Activated naive CD8-positive, alpha-beta T cell treated with anti-CD3 and anti-CD28 coated beads, Interleukin-2, amount 50 U/mL, for 24 hours (primary cell): Measurements from ENCODE around the gene SDF4.

ENCODE experiments used
- ATAC-seq: fragments of 150-1000 bp; cut with Tn5 transposase; one replicate; pipeline ENCODE4 v1.10.0; 2021
- DNase-seq: peaks from one replicate; pipeline ENCODE4 v3.0.0; 2021
- H3K27ac Mint-ChIP-seq: one replicate; pipeline ENCODE4 v1.8.0; 2021; ENCODE audit warnings: mild to moderate bottlenecking, mixed read lengths
- H3K27me3 Mint-ChIP-seq: one replicate; pipeline ENCODE4 v1.8.0; 2021; ENCODE audit warnings: mixed read lengths
- H3K36me3 Mint-ChIP-seq: one replicate; pipeline ENCODE4 v1.8.0; 2021; ENCODE audit warnings: low read depth, mixed read lengths
- H3K4me1 Mint-ChIP-seq: one replicate; pipeline ENCODE4 v1.8.0; 2021; ENCODE audit warnings: mixed read lengths
- H3K4me3 Mint-ChIP-seq: one replicate; pipeline ENCODE4 v1.8.0; 2021; ENCODE audit warnings: mild to moderate bottlenecking, moderate library complexity, mixed read lengths
- H3K9me3 Mint-ChIP-seq: one replicate; pipeline ENCODE4 v1.8.0; 2021; ENCODE audit warnings: mixed read lengths

The SDF4 gene

DNA sequence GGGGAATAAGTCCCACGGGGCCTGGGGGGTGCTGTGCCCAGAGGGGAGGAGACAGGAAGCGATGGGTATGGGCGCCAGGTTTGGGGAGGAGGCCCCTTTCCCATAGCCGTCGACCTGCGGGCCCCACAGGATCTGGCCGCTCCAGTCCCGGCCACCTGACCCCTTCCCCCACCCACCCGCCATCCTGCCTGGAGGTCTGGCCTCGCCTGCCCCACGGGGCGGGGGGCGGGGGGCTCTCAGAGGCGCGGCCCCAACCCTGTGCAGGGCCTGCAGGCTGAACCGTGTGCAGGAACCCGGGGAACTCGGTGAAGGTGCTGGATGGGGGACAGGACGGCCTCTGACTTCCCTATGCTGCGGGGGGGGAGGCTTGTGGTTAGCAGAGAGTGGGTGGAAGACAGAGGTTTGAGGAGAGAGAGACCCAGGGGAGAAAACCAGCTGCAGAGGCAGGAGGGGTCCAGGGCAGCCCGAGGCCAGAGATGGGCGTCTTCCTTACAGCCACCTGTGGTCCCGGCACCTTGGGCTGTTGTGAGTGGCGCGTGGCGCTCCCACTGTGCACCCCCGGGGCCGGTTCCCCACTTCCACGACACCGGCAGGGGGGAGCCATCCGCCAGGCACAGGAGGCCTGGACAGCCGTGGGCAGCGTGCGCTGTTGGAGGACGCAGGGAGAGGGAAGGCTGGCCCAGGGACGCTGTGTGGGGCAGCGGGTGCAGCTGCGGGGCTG, 22.9 kb downstream of the SDF4 start:
- Mint-ChIP-seq H3K9me3 (no peaks in the 10 kb centered on the region), H3K27ac (peak overlapping the region; percentile 90), H3K27me3 (peaks cover 2% of the 10 kb centered on the region), H3K4me3 (peak overlapping the region; percentile 80), H3K36me3 (peaks cover 7% of the 10 kb centered on the region), H3K4me1 (peaks cover 24% of the 10 kb centered on the region)
- DNase-seq (peak; percentile 59), ATAC-seq (peak; percentile 2)

DNA sequence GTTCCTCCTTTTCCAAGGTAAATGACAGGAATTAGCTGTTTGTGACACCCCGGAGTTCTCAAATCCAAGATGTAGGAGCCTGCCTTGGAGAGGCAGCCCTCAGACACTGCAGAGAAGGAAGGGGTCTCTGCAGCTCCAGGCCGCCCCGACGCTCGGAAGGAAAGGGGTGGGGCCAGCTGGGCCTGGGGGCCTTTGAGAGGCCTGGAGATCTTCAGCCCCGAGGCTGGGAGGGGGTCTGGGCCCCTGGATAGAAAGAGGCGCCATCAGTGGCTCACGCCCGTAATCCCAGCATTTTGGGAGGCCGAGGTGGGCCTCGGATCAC, 24.3 kb downstream of the SDF4 start:
- ATAC-seq, result no peak
- H3K36me3 Mint-ChIP-seq, result peaks cover 7% of the 10 kb centered on the region
- H3K4me3 Mint-ChIP-seq, result no peak overlapping the region
- DNase-seq, result no peak
- no peaks in the 10 kb centered on the region for H3K9me3 Mint-ChIP-seq
- peaks cover 24% of the 10 kb centered on the region for H3K4me1 Mint-ChIP-seq
- H3K27ac Mint-ChIP-seq, result no peak overlapping the region
- peaks cover 2% of the 10 kb centered on the region for H3K27me3 Mint-ChIP-seq

DNA sequence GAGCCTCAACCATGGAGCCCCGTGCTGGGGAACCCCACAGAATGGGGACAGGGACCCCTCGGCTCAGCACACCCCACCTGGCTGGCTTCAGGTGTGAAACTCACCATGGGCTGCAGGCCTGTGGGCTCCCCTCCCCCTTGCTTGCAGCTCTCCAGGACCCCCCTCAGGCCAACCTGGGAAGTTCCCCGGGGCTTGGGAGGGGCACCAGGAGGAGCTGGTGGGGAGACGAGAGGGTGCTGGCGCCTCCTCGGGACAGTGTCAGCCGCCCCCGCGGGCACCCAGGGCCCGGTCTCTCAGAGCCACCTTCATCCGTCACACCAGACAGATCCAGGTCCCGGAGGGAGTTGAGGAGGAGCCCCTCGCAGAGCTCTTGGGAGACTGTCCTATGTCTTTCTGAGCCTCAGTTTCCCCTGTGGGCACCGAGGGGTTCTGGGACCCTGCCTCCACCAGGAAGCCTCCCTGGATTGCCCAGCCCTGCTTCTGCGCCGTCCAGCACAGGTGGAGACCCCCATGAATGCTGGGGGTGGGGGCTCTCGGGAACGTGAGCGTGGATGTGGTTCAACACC, 24.8 kb downstream of the SDF4 start:
- Mint-ChIP-seq H3K36me3 (peaks cover 7% of the 10 kb centered on the region), H3K4me3 (peak overlapping the region; percentile 76), H3K27me3 (peaks cover 2% of the 10 kb centered on the region), H3K9me3 (no peaks in the 10 kb centered on the region), H3K4me1 (peaks cover 24% of the 10 kb centered on the region), H3K27ac (no peak overlapping the region)
- no peak for DNase-seq
- ATAC-seq, result no peak

DNA sequence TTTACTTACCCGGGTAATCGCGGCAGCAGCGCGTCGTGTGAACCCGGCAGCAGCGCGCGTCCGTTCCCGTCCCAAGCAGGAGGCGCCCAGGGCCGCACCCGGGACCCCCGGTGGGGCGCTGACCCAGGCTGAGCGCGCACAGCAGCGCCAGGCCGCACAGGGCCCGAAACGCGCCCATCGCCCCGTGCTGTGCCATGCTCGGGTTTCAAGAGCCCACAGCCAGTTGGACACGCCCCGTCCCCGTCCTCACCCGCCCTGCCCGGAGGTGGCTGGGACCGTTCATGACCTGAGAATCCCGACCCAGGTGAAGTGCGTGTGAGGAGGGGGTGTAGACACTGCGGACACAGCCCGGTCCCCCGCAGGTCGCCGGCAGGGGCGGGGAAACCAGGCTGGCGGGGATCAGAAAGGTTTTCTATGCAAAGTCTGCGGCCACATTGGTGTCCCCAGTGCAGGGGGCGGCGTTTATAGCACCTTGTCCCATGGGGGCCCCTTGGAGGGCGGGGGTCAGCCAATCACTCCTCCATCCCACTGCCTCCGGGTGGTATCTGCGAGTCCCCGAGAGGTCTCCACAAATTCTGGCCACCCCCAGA, 25.3 kb downstream of the SDF4 start, which contains the start of gene TNFRSF18:
Gene TNFRSF18 (minus strand): TSS at position 217 of the 590 bp plus-strand sequence. CDS start 21 bp downstream, at position 196.
- Mint-ChIP-seq H3K4me1 (peaks cover 24% of the 10 kb centered on the region), H3K27me3 (peaks cover 2% of the 10 kb centered on the region), H3K27ac (peak within 1 kb of the TSS; percentile 42), H3K36me3 (peaks cover 7% of the 10 kb centered on the region), H3K9me3 (no peaks in the 10 kb centered on the region), H3K4me3 (peak within 1 kb of the TSS; percentile 76)
- DNase-seq, result peak; percentile 64
- peak; percentile 27 for ATAC-seq

DNA sequence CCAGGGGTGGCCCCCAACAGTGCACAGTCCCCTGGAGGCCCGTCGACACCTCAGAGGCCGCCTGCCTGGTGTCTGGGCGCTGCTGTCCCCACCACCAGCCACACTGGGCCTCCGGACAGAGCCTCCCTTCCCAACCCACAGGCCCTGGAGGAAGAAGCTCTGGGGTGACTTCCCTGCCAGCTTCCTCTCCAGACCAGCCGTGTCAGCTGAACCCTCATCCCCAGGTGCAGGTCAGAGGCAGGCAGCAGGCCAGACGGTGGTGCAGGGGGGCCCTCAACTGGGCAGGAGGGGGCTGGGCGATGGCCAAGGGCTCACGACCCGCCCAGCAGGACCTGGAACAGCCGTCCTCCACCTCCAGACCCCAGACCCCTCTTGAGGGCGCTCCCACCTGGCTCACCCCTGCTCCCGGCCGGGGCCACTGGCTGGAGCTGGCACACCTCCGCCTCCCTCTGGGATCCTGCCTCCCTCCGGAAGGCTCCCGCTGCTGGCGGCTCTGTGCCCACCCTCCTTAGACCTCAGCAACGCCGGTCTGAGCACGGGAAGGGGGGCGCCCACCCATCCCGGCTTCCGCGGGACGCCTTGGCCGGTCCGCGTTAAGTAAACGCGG, 25.9 kb downstream of the SDF4 start:
- H3K4me3 Mint-ChIP-seq, result peak overlapping the region; percentile 76
- no peak for DNase-seq

DNA sequence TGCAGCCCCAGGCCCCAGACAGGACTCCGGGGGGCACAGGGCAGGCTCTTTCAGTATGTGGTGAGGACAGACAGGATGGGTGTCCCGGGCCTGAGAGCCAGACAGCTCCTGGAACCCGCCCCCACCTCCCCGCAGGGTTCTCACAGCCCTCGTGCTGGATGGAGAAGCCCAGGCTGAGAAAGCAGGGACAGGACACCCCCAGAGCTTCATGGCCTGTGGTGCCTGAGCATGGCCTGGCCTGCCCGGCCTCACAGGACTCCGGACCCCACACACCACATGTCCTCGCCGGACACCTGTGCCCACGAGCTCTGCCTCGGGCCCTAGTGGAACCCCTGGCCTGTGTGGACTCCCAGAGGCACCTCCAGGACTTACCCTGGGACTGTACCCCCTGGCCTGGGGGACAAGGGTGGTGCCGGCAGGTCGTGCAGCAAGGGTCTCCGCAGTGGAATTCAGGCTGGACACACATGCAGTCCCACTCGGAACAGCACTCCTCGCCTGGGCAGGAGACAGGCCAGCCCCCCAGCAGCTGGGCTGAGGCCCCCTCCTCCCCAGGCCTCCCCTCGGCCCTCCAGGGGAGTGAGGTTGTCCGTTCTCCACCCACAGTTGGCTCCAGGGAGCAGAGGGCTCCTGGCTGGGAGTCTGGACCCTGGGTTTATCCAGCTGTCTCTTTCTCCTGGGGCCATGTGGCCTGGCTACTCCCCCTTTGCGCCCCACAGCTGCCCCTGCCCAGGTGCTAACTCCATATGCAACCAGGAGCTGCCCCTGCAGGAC, 26.6 kb downstream of the SDF4 start:
- H3K27ac Mint-ChIP-seq, result peak overlapping the region; percentile 42
- no peaks in the 10 kb centered on the region for H3K9me3 Mint-ChIP-seq
- peaks cover 3% of the 10 kb centered on the region for H3K36me3 Mint-ChIP-seq
- no peak for ATAC-seq
- peaks cover 29% of the 10 kb centered on the region for H3K4me1 Mint-ChIP-seq
- peaks cover 2% of the 10 kb centered on the region for H3K27me3 Mint-ChIP-seq
- peak overlapping the region; percentile 76 for H3K4me3 Mint-ChIP-seq
- no peak for DNase-seq

More for the DNA sequence above, 25.9 kb downstream of the SDF4 start:
- ATAC-seq, result no peak
- Mint-ChIP-seq H3K27ac (peak overlapping the region; percentile 42), H3K9me3 (no peaks in the 10 kb centered on the region), H3K27me3 (peaks cover 2% of the 10 kb centered on the region), H3K4me1 (peaks cover 24% of the 10 kb centered on the region), H3K36me3 (peaks cover 3% of the 10 kb centered on the region)

DNA sequence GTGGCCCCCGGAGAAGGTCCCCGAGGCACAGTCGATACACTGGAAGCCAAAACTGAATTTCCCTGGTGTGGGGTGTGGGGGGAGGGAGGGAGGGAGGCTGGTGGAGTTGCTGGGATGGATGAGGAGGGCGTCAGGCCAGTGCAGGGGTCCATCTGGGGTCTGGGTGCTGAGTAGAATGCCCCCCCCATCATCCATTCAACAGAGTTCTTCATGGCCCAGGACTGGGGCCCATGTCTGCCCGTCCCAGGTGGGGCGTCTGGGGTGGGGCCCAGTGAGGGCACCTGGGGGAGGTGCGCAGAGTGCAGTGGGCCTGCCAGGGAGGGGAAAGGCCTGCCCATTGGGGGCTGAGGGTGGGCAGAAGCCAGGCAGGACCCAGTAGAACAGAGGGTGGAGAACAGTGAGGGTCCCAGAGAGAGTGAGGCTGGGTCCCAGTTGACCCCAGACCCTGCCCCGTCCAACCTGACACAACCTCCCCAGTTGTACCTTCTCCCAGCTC, 27.3 kb downstream of the SDF4 start:
- peaks cover 2% of the 10 kb centered on the region for H3K27me3 Mint-ChIP-seq
- no peak for ATAC-seq
- no peak for DNase-seq
- no peaks in the 10 kb centered on the region for H3K36me3 Mint-ChIP-seq
- H3K4me3 Mint-ChIP-seq, result peak overlapping the region; percentile 76
- H3K27ac Mint-ChIP-seq, result no peak overlapping the region
- H3K4me1 Mint-ChIP-seq, result peaks cover 33% of the 10 kb centered on the region
- no peaks in the 10 kb centered on the region for H3K9me3 Mint-ChIP-seq

DNA sequence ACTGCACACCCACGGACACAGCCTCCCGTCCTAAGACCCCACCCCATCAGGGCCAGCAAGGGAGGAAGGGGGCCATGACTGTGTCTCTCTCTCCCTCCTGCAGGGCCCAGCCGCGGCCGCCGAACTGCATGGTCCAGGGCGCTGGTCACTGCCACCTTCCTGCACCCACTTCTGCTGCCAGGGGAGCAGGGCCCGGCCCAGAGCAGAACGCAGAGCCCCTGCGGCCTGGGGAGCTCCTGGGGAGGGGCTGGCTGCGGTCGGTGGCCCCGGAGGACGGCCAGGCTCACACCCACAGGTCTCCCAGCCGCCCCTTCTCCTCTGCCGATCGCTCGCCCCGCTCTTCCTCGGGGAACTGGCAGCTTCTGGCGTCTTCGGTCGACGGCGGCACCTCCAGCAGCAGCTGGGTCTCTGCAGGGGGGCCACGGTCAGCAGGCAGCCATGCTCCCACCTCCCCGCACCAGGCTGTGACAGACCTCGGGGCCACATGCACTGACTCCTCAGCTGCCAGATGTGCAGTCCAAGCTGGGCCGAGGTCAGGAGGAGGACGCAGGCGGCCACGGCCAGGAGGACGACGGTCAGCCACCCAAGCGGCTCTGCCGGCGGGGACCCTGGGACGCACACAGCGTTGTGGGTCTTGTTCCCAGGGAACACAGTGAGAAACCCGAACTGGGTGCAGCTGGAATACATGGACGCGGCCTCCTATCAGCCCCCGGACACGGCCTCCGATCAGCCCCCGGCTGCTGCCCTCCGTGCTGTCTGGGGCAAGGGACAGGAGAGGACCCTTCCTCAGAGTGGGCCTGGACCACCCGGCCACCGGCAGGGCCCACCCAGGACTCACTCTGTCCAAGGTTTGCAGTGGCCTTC, 28.0 kb downstream of the SDF4 start:
- Mint-ChIP-seq H3K4me3 (no peak overlapping the region), H3K4me1 (peaks cover 28% of the 10 kb centered on the region), H3K36me3 (no peaks in the 10 kb centered on the region), H3K27ac (no peak overlapping the region), H3K27me3 (peaks cover 2% of the 10 kb centered on the region), H3K9me3 (no peaks in the 10 kb centered on the region)
- no peak for ATAC-seq
- no peak for DNase-seq

DNA sequence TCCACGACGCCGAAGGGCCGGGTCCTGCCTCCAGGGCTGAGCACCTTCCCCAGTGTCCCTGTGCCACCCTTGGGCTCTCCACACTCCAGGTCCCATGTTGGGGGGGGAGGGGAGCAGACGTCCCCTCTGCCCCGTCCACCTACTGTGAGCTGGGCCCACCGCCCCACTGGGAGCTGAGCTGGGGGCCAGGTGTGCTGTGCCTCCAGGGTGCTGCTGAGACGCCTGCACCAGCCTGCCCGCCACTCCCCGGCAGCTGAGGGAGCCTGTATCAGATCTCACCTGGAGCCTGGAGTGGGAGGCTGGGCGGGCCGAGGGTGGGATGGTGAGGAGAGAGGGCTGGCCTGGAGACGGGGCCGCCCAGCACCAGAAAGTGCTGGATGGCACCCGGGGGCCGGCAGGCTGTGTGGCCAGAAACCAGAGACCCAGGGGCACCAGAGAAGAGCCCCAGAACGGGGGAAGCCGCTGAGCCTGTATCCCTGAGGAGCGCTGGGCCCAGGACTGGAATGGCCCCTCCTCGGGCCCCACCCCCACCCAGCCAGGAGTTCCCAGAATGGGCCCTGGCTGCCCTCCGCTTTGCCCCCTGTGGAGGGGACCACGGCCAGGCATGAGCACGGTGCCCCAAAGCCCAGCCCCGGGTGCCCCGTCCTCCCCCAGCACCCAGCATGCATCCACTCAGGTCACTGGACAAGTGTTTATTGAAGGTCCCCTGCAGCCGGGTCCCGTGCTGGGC, 28.8 kb downstream of the SDF4 start:
- Mint-ChIP-seq H3K27me3 (peaks cover 2% of the 10 kb centered on the region), H3K27ac (no peak overlapping the region), H3K4me1 (peaks cover 22% of the 10 kb centered on the region), H3K9me3 (no peaks in the 10 kb centered on the region), H3K4me3 (no peak overlapping the region), H3K36me3 (no peaks in the 10 kb centered on the region)
- ATAC-seq, result no peak
- DNase-seq, result no peak

DNA sequence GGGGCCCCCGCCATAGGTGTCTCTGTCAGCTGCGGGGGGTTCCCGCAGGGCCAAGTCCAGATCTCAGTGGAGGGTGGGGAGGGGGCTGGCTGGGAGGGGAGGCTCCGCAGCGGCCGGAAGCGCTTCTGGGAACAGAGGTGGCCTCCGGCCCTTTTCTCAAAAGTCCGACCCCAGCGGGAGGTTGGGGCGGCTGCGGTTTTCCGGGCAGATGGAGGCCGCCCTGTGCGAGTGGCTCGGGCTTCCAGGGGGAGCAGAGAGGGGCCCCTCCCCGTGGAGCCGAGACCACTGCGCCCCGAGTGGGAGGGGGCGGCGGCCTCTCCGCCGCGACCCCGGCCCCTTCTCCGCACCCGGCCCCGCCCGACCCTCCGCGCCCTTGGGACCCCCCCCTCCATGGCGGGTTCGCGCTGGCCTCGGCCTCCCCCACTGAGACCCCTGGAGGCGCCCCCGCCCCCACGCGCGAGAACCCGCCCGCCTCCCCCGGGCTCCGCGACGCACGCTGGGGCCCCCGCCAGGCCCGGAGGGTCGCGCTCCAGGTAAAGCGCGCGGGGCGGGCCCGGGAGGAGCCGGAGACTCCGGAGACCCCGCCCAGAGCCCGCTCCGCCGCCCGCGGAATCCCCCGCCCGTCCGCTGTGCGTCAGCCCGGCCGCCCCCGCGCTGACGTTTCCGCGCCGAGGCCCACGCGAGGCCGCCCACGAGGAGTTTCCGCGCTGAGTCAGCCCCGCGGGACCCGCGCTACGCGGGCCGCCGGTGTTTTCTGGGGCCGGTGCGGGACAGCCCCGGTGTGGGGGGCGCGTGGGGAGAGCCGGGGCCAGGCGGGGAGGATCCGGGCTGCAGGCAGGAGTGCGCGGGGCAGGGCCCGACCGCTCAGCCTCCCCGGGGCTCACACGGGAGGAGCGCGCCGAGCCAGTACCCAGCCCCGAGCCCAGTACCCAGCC, 30.7 kb downstream of the SDF4 start:
- Mint-ChIP-seq H3K36me3 (no peaks in the 10 kb centered on the region), H3K4me3 (peak overlapping the region; percentile 52), H3K4me1 (peaks cover 12% of the 10 kb centered on the region), H3K9me3 (no peaks in the 10 kb centered on the region), H3K27ac (peak overlapping the region; percentile 76), H3K27me3 (no peaks in the 10 kb centered on the region)
- peak; percentile 91 for DNase-seq
- ATAC-seq, result peak; percentile 79

DNA sequence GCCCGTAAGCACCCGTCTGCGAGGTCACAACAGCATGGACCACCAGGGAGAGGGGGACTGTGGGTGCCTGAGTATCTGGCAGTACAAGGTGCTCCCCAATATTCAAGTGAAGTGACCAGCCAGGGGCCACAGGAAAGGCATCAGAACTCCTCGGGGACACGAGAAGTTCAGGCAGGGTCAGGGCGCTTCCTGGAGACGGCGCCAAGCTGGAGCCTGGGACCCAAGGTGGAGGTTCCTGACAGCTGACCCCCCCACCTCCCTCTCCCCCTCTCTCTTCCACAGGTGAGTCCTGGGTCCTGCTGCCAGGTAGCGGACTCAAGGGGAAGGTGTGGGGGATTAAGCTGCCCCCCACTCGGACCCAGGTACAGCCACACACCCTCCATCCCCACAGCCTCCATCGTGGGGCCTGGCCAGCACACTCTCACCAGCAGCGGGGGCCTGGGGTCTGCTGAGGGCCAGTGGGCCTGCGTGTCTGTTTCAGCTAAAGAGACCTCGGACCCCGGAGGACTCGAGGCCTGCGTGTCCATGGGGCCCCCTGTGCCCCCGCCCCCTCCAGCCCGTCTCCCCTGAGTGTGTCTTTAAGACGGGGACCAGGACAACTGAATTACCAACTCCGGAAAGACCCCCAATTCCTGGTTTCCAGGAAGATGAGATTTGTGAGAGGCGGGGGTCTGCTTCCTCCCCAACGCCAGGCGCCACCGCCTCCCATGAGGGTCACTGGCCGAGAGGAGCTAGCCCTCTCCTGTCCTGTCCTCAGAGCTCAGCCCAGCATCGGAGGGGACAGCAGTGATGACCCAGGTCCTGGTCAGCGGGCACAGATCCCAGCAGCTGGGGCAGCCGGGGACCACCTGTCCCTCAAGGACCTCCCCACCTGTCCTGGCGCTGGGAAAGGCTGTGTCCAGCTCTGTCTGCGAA, 31.6 kb downstream of the SDF4 start:
- H3K27me3 Mint-ChIP-seq, result no peaks in the 10 kb centered on the region
- no peaks in the 10 kb centered on the region for H3K36me3 Mint-ChIP-seq
- H3K27ac Mint-ChIP-seq, result peak overlapping the region; percentile 76
- ATAC-seq (no peak), DNase-seq (no peak)
- H3K4me1 Mint-ChIP-seq, result peaks cover 12% of the 10 kb centered on the region
- H3K9me3 Mint-ChIP-seq, result no peaks in the 10 kb centered on the region
- H3K4me3 Mint-ChIP-seq, result peak overlapping the region; percentile 52
